ENCODE results near the gene SASH1.

SASH1 gene

GRCh38 chr6:148525453-148525852 is 182.8 kb downstream of the SASH1 start:
- DNase-seq: peak in 1 of 5 donors; percentile 10

GRCh38 chr6:148526145-148526544 is 183.5 kb downstream of the SASH1 start:
- DNase-seq: no peak

- no peak for DNase-seq
These were observed 185.7 kb downstream of the SASH1 start for GRCh38 chr6:148528292-148528691.

GRCh38 chr6:148529010-148529409 is 186.4 kb downstream of the SASH1 start:
- DNase-seq: no peak

DNA sequence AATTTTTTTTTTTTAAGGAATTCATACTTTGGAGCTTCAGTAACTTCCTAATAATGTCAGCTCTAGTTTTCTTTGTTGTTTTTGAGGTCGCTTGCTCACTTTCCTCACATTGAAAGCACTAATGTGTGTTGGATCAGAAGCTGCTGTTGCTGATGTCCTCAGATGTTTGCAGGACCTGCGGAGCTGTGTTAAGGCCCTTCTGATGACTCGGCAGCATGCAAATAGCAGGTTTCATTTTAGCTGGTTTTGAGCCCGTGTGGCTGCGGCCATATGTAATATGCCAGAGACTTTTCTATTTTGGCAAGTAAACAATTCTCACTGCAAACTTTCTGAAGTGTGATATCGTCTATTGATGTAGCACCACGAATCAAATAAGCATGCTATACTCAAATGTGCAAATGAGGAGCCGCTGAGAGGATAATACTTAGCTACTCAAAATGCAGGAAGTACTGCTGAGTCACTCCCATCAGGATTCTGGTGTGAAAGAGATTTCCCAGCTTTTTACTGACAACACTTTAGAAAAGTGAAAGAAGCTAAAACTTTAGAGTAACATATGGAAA is 187.8 kb downstream of the SASH1 start:
- DNase-seq: peak in 1 of 5 donors; percentile 13

GRCh38 chr6:148530976-148531375 is 188.3 kb downstream of the SASH1 start:
- DNase-seq: no peak

- DNase-seq: no peak
These were observed 190.1 kb downstream of the SASH1 start for GRCh38 chr6:148532698-148533097.

DNA sequence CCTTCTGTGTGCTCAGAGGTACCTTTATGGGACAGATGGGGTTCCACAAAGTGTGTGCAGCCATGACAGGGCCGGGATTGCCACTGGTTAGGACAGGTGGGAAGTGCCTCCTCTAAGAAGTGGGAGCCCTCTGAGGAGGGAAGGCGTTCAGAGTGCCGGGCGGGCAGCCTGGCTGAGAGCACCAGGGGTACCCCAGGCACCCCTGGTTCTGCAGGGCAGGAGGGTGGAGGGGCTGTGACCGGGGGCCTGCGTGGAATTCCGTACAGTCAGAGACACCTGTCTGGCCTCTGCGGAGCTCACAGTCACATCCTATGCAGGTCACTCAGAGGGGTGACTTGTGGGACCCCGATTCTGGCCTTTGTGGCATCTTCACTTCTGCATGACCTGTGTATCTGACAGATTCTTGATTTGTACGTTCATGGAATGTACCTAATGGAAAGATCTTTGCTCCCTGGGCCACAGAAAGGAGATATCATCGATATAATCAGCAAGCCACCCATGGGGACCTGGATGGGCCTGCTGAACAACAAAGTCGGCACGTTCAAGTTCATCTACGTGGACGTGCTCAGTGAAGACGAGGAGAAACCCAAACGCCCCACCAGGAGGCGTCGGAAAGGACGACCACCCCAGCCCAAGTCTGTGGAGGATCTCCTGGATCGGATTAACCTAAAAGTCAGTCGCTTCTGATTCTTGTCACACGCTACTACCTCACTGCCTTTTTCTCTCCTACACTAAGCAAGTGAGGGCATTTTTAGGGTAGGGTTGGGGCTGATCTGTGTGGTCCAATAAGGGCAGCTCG is 190.9 kb downstream of the SASH1 start:
- no peak for DNase-seq

GRCh38 chr6:148534871-148535270 is 192.2 kb downstream of the SASH1 start:
- no peak for DNase-seq

DNA sequence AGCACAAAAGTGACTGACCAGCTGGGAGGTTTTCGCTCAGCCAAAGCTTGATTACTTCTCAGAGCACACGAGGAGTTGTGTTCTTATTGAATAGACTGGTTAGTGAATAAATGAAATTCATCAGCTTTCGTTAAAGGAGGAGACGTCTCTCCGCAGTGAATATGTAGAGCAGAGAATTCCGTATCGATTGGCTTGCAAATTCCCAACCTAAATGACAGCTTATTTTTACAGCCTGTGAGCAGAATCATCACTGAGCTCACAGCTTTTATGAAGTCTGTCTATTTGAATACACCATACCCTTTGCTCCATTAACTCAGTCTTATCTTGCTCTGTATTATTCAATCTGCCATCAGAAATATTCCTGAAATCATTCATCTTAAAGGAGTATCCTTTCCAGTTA is 192.7 kb downstream of the SASH1 start:
- no peak for DNase-seq

- no peak for DNase-seq
These were observed 193.3 kb downstream of the SASH1 start for GRCh38 chr6:148535976-148536375.

GRCh38 chr6:148538261-148539190 is 195.9 kb downstream of the SASH1 start:
- DNase-seq: no peak

DNA sequence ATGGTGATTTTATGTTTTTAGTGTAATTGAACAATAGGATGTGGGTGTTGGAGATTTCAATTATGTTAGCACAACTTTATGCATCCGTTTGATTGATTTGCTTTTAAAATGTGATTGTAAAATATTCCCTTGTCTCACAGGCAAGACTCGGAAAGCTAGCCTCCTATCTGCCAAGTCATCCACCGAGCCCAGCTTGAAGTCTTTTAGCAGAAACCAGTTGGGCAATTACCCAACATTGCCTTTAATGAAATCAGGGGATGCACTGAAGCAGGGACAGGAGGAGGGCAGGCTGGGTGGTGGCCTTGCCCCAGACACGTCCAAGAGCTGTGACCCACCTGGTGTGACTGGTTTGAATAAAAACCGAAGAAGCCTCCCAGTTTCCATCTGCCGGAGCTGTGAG is 200.9 kb downstream of the SASH1 start:
- DNase-seq: no peak

DNA sequence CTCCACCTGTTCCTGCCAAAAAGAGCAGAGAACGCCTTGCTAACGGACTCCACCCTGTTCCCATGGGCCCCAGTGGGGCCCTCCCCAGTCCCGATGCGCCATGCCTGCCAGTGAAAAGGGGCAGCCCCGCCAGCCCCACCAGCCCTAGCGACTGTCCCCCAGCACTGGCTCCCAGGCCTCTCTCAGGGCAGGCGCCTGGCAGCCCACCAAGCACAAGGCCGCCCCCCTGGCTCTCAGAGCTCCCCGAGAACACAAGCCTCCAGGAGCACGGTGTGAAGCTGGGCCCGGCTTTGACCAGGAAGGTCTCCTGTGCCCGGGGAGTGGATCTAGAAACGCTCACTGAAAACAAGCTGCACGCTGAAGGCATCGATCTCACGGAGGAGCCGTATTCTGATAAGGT is 201.8 kb downstream of the SASH1 start:
- no peak for DNase-seq

- DNase-seq: no peak
These were observed 203.3 kb downstream of the SASH1 start for GRCh38 chr6:148545901-148546300.

GRCh38 chr6:148547110-148547509 is 204.5 kb downstream of the SASH1 start:
- DNase-seq: no peak

DNA sequence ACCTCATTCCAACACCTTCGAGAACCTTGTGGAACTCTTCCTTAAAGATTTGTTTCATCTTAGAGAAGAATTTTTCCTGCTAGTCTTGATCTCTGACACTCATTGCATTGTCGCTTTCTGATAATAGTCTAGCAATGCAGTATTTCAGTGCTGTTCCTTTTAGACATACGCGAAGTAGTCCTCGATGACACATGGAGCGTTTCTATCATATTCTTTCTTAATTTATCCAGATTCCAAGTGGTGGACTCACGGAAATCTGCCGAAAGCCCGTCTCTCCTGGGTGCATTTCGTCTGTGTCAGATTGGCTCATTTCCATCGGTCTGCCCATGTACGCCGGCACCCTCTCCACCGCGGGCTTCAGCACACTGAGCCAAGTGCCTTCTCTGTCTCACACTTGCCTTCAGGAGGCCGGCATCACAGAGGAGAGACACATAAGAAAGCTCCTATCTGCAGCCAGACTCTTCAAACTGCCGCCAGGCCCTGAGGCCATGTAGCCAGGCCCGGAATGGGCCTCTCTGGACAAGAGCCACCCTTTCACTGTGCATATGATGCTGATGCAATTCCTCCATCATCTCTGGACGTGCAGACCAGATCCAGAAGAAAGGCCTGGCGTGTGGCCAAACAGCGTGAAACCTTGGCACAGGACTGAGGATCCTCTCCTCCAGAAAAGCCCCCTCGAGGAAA is 205.6 kb downstream of the SASH1 start:
- DNase-seq: no peak

DNA sequence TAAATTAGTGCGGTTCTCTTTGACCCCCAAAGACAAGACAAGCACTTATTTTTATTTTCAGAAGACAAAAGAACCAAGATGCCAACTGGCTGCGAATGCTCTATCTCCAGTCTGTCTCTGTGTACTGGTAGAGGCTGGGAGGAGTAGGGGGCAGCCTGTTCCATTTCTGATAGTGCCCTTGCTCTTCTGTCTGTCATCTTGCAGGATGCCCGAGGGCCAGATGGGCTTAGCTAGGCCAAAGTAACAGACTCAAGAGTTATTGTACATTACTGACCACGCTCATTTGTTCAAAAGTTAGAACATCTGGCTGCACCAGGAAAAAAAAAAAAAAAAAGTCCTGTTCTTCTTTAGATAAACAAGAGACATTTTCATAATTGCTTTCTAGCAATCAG is 206.1 kb downstream of the SASH1 start:
- no peak for DNase-seq

DNA sequence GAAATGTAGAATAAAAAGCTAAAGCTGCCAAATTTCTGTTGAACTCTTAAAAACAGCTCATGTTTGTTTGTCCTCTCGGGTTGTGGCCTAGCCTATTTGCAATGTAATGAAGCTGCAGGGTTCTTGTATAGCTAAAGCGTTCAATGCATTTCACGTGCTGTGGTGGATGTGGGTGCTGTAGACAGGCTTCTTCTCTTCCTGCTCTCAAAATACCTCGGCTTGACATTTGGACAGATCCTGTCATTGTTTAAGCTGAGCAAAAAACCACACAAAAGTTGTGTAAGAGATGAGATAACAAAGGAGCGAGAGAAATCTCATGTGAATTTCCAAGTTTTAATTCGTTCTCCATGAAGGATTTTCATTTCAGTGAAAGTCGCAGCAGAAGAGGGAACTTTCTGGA is 207.9 kb downstream of the SASH1 start:
- DNase-seq: no peak

DNA sequence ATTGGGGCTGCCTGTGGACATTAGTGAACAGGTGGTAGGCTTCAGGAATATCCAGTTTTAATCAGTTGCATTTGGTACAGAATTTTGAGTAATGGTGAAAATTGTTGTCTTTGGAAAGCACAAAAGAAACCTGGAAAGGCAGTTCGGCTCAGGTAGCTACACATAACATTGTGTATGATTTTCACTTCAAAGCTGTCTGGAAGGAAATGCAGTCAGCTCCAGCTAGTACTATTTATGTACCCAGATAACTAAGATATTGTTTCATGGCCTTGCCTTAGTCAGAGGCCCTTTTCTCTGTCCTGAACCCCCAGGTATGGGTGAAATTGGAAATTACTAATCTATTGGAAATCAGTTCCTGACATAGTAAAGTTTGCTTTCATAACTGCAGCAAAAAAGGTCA is 208.6 kb downstream of the SASH1 start:
- no peak for DNase-seq

DNA sequence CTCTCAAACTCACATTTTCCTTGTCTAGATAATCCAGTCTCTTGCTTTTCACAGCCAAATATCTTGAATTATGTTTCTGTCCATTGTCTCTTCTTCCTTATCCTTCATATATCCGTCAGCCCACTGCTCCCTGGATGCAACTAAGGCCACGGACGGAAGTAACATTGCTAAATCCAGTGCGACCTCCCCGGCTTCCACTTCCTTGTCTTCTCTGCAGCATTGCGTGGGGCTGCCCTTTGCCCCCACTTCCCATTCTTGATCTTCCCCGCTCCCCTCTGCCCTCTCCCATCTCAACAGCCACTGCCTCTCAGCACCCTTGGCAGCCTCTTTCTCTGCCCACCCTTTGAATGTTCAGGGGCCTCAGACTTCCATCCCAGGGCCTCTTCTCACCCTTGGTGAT is 213.8 kb downstream of the SASH1 start:
- no peak for DNase-seq

DNA sequence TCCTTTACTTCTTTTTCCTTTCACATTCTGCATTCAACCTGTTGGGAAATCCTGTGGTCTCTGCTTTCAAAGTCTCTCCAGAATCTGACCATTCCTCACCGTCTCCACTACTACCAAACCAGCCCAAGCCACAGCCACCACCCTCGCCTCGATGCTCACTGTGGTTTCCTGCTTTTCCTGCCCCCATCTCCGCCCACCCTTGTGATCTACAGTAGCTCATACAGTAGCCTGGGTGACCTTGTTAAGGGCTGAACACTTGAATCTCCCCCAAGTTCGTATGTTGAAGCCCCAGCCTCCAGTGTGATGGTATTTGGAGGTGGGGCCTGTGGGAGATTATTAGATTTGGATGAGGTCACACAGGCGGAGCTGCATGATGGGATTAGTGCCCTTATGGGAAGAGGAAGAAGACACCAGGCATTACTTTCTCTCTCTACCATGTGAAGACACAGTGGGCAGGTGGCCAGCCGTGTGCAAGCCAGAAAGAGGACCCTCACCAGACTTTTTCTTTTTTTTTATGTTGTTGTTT is 215.2 kb downstream of the SASH1 start:
- DNase-seq: no peak

All from T-helper 1 cell (primary cell).